NCI-H1048 (cell line): Measurements from ENCODE around the gene TIMELESS.
"Not testable (repeated sequence)": the region's sequence is repeated elsewhere in the genome, so short reads cannot be mapped to it uniquely, and the experiment has no call there.

Experiments
- DNase-seq: peaks from one replicate; lab custom pipeline; 2025; lab: John Stamatoyannopoulos, UW

TIMELESS gene, protein sequence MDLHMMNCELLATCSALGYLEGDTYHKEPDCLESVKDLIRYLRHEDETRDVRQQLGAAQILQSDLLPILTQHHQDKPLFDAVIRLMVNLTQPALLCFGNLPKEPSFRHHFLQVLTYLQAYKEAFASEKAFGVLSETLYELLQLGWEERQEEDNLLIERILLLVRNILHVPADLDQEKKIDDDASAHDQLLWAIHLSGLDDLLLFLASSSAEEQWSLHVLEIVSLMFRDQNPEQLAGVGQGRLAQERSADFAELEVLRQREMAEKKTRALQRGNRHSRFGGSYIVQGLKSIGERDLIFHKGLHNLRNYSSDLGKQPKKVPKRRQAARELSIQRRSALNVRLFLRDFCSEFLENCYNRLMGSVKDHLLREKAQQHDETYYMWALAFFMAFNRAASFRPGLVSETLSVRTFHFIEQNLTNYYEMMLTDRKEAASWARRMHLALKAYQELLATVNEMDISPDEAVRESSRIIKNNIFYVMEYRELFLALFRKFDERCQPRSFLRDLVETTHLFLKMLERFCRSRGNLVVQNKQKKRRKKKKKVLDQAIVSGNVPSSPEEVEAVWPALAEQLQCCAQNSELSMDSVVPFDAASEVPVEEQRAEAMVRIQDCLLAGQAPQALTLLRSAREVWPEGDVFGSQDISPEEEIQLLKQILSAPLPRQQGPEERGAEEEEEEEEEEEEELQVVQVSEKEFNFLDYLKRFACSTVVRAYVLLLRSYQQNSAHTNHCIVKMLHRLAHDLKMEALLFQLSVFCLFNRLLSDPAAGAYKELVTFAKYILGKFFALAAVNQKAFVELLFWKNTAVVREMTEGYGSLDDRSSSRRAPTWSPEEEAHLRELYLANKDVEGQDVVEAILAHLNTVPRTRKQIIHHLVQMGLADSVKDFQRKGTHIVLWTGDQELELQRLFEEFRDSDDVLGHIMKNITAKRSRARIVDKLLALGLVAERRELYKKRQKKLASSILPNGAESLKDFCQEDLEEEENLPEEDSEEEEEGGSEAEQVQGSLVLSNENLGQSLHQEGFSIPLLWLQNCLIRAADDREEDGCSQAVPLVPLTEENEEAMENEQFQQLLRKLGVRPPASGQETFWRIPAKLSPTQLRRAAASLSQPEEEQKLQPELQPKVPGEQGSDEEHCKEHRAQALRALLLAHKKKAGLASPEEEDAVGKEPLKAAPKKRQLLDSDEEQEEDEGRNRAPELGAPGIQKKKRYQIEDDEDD

DNA sequence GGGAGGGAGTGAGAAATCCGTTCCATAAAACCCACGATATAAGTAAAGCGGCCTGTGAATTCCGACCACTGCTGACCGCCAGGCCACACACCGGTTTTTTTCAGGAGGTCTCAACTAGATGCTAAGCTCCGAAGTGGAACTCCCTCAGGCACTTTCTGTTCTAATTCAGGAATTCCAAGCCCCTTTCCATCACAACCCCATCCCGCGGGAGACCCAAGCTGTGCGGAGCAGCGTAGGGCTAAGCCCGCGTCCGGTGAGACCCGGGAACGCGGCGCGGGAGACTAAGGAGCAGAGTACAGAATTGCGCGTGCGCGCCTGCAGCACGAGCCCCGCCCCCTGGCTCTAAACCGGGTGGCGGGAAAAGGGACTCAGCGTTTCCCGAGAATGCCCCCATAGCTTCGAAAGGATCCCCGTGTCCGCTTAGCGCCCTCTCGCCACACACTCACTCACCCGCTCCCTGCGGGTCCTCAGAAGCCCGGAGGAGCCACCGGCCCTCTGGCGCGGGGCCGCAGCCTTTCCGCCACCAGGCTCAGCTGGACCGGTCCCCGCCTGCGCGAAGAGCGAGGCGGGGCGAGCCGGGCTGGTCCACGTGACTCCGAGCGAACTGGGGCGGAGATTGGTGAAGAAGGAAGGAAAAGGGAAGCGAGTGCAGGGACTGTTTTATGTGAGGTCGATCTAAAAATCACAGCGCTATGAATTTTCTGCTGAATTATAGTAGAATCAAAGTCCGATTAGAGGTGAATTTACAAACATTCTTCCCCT is at the start of gene TIMELESS:
Gene TIMELESS, minus strand, starts transcription at position 567 of the 762 bp plus-strand sequence. CDS start 15,256 bp downstream, outside the sequence.
- peak; percentile 73 for DNase-seq

DNA sequence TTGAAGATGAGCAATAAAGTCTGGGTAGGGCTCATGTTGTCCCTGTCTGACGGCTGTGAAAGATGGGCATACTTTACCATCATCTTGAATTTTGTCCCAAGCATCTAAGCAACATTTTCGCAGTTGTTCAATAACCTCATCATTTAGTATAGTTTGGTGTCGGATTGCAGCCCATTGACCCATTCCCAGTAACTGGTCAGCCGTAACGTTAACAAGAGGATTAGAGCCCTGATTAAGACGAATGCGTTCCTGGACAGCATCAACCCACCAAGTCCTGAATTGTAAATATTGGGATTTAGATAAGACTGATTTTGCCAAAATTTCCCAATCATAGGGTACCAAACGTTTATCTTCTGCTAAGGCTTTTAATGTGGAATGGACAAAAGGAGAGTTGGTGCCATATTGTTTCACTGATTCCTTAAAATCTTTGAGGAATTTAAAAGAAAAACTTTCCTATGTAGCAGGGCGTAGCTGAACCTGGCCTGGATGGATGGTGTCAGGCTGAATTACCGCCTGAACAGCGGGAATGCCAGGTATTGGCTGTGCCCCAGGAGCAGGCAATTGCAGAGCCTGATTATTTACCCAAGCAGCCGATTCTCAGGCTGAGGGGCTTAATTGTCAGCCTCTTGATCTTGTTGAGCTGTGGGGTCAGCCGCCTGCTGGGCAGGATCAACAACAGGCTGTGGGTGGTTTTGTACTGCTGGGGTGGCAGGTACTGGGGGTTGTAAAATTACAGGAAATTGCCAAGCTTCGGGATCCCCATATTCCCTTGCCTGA is 49.1 kb upstream of the TIMELESS start:
- not testable (repeated sequence) for DNase-seq

- not testable (repeated sequence) for DNase-seq
These were observed 47.5 kb upstream of the TIMELESS start for GRCh38 chr12:56496704-56497103.

DNA sequence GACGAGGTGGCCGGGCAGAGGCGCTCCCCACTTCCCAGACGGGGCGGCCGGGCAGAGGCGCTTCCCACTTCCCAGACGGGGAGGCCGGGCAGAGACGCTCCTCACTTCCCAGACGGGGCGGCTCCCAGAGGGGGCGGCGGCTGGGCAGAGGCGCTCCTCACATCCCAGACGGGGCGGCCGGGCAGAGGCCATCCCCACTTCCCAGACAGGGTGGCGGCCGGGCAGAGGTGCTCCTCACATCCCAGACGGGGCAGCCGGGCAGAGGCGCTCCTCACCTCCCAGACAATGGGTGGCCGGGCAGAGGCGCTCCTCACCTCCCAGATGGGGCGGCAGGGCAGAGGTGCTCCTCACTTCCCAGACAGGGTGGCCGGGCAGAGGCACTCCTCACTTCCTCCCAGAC is 45.3 kb upstream of the TIMELESS start:
- DNase-seq: not testable (repeated sequence)

DNA sequence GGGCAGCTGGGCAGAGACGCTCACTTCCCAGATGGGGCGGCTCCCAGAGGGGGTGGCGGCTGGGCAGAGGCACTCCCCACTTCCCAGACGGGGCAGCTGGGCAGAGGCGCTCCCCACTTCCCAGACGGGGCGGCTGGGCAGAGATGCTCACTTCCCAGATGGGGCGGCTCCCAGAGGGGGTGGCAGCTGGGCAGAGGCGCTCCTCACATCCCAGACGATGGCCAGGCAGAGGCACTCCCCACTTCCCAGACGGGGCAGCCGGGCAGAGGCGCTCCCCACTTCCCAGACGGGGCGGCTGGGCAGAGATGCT is 44.8 kb upstream of the TIMELESS start:
- DNase-seq: not testable (repeated sequence)

- DNase-seq: not testable (repeated sequence)
These were observed 44.3 kb upstream of the TIMELESS start for GRCh38 chr12:56493409-56494105.

DNA sequence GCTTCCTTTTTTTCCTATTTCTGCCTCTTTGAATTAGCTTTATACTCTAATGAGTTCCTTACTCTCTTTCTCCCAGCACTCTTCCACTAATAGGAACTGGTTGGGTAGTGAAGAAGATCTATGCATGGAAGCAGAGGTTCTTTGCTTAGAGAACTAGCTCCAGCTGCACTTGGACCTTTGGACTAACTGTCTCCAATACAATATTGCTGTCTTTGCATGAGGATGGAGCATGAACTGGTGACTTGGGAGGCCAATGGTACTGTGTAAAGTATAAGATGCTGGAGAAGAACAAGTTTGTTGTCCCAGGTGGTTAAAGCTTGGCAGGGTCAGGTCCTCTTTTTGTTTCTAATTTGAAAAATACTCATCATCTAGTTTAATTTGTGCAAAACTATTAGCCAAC is 41.1 kb upstream of the TIMELESS start:
- DNase-seq: no peak

DNA sequence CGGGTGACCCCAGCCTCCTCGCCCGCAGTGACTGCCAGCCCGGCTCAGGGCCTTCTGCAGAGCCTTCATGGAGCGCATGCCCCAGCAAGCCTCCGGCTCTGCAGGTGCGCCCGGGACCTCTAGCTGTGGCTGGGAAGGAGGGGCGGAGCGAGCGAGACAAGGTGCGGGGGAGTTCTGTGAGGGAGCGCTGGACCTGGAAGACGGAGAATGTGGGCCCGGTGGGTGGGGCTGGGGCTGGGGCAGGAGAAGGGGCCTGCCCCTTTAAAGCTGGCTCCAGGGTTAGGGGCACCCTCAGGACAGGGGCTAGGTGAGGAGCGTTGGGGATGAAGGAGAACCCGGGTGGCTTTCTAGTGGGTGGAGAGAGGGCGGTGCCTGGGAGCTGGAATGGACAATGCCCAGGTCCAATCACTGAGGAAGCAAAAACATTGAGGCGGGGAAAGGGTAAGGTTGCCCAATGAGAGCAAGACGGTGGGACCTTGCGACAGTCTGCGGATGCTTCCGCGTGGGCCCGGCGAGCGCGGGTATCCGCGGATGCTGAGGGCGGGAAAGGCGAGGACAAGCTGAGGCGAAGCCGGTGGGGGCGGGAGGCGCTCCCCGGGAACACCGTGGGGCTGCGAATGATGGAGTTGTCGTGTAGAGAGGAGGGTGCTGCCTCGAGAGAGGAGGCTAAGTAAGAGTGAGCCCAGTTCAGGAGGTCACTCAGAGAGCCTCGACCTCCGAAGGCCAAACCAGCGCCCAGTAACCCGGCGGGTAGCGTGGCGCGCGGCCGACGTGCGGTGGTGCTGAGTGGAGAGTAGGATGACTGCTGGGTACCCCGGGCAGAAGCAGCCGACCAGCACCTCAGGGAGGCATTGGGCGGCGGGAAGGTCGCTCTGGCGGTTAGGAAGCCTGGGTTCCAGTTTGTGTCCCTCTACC is 39.1 kb upstream of the TIMELESS start, which contains the start of gene GLS2:
Gene GLS2, minus strand, starts transcription at position 121 of the 915 bp plus-strand sequence. Its CDS starts 43 bp downstream, at position 78.
- DNase-seq: peak; percentile 82

- no peak for DNase-seq
These were observed 38.3 kb upstream of the TIMELESS start for GRCh38 chr12:56487448-56488040.

- no peak for DNase-seq
These were observed 37.5 kb upstream of the TIMELESS start for GRCh38 chr12:56486694-56487093.

DNA sequence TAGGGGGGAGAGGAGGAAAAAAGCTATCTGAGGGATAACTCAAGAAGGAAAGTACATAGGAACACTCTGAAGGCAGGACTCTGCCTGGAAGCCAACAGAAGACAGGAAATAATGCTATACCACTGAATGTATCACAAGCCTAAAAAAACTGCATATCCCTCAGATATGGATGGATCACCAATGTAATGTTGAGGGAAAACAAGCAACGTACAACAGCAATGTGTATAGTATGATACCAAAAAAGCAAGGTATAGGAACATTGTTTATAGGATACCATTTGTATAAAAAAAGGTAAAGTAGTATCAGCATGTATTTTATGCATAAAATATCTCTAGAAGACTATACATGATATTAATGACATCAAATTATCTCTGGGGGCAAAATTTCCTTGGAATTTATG is 35.3 kb upstream of the TIMELESS start:
- no peak for DNase-seq

DNA sequence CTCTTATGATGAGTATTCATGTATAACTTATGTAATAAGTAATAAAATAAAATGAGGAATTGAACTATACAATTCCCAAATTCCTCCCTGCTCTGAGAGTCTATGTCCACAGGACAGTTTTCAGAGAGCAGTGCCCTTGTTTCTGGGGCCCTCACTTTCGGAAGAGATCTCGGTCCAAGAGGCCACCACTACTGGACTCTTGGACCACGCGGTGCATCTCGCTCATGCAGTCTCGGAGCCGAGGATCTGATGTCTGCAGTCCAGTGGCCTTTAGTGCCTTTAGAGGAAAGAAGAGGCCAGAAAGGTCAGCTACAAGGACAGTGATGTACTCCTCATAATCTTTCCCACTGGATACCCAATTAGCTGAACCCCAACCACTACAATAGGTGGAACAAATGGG is 30.4 kb upstream of the TIMELESS start:
- DNase-seq: no peak

GRCh38 chr12:56477521-56478225 is 28.4 kb upstream of the TIMELESS start:
- no peak for DNase-seq

DNA sequence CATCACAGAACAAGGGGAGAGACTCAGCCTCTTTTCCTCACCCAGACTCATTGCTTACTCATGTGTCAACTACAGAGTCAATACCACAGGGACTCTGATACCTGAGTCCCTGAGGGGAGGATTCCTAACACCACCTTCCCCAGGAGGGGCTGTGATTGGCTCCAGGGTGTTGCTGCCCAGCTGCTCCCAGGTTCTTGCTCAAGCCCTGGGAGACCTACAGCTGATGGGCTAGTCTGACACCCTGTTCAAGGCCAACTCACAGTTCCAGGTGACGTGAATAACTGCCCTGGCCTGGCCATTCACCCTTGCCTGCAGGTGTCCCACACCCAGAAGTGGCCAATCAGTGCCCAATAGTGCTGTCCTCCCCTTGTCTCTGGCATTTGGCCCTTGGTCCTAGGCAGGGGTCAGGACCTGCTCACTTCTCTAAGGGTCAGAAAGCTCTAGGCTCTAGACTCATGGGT is 27.8 kb upstream of the TIMELESS start:
- no peak for DNase-seq

- DNase-seq: no peak
These were observed 26.9 kb upstream of the TIMELESS start for GRCh38 chr12:56476143-56476542.

DNA sequence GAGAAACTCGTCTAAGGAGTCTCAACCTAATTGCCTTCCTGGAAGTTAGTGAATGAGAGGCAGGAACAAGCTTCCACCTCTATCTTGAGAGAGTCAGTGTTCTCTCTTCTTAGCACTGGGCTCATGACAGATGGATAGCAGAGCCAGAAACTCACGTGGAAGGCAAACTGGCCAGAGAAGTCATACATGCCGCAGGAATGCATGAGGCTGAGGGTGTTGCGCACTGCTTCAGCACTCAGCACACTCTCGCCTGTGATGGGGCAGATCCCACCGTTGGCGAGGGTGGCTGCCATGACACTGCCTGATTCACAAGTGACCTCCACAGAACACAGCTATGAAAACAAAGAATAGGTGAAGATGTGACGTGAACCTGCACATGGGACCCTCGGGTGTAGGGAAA is 25.2 kb upstream of the TIMELESS start:
- no peak for DNase-seq

- DNase-seq: no peak
These were observed 20.0 kb upstream of the TIMELESS start for GRCh38 chr12:56469007-56469930.
